Kidney epithelial cell (primary cell): ENCODE results near the gene ZNF367. TPM values are rescaled to one million over a fixed set of nuclear protein-coding genes. Genes with fewer than 3 reads are reported as not detected.
A peak's percentile ranks its signal among the peaks of the same experiment; 100 is the strongest.

ENCODE experiments used
- DNase-seq: peaks from one replicate; pipeline ENCODE4 v3.0.0-alpha.2; 2010; ENCODE audit warnings: low read depth
- H3K27me3 ChIP-seq: 2 replicates; pipeline ENCODE4 v1.6.0; 2011; ENCODE audit warnings: low read length; ENCODE audit not compliant: control insufficient read depth, insufficient read depth
- H3K36me3 ChIP-seq: 2 replicates; pipeline ENCODE4 v1.5.1; 2011; ENCODE audit warnings: low read length; ENCODE audit not compliant: control insufficient read depth, insufficient read depth
- H3K4me3 ChIP-seq: 2 replicates; pipeline ENCODE4 v1.5.1; 2011; ENCODE audit warnings: low read depth, mild to moderate bottlenecking, control low read depth, low read length
- CTCF ChIP-seq: IDR thresholded peaks from 2 replicates; pipeline ENCODE4 v1.5.1; 2011; ENCODE audit warnings: mild to moderate bottlenecking, moderate library complexity, low read length, control low read depth, inconsistent platforms; ENCODE audit not compliant: insufficient read depth, poor library complexity, severe bottlenecking
- total RNA-seq: library from RNA; depleted of rRNA; stranded (reverse); fragments of >200 nt; gene quantifications from 2 replicates; pipeline ENCODE4 v1.2.3, GENCODE V29; 2015

ZNF367 gene
- total RNA-seq, 1 donor from 2014 or later = 2.4 TPM

- no peaks in the 10 kb centered on the region for H3K27me3 ChIP-seq
- TF ChIP-seq CTCF = no peak
- no peak for DNase-seq
- H3K4me3 ChIP-seq = no peak overlapping the region
- H3K36me3 ChIP-seq = no peaks in the 10 kb centered on the region
These were observed 42.3 kb upstream of the ZNF367 start for GRCh38 chr9:96460470-96460869.

- Histone ChIP-seq H3K4me3 (no peak overlapping the region), H3K36me3 (no peaks in the 10 kb centered on the region), H3K27me3 (no peaks in the 10 kb centered on the region)
- DNase-seq = no peak
- no peak for TF ChIP-seq CTCF
These were observed 41.3 kb upstream of the ZNF367 start for GRCh38 chr9:96459268-96460007.

- H3K36me3 ChIP-seq = no peaks in the 10 kb centered on the region
- no peak for DNase-seq
- H3K27me3 ChIP-seq = no peaks in the 10 kb centered on the region
- no peak overlapping the region for H3K4me3 ChIP-seq
- no peak for TF ChIP-seq CTCF
These were observed 40.1 kb upstream of the ZNF367 start for GRCh38 chr9:96458226-96458625.

GRCh38 chr9:96457266-96457665, 39.1 kb upstream of the ZNF367 start:
- no peak for DNase-seq
- no peak for TF ChIP-seq CTCF
- no peaks in the 10 kb centered on the region for H3K27me3 ChIP-seq
- no peaks in the 10 kb centered on the region for H3K36me3 ChIP-seq
- no peak overlapping the region for H3K4me3 ChIP-seq

GRCh38 chr9:96453625-96454024, 35.5 kb upstream of the ZNF367 start:
- DNase-seq = no peak
- H3K4me3 ChIP-seq = no peak overlapping the region
- peak; percentile 64 for TF ChIP-seq CTCF
- H3K27me3 ChIP-seq = no peaks in the 10 kb centered on the region
- no peaks in the 10 kb centered on the region for H3K36me3 ChIP-seq
